Tibial artery (tissue), 4 donors: Measurements from ENCODE around the gene GNPAT.

Experiments
- DNase-seq, 2 donors: peaks; one replicate each; pipeline ENCODE4 v3.0.0-alpha.2; 2019
- H3K27ac ChIP-seq, 2 donors: fragments of 200-600 bp; sonication (generic) in 1 of 2; 1 replicate in 1 of 2; 2 replicates in 1 of 2; pipeline ENCODE4 v1.5.1; 2018 to 2019; ENCODE audit warnings: mild to moderate bottlenecking in 1 of 2
- H3K27me3 ChIP-seq, 2 donors: fragments of 200-600 bp; sonication (generic) in 1 of 2; one replicate each; pipeline versions ENCODE4 v1.5.1 to v1.6.0; 2016 to 2019
- H3K36me3 ChIP-seq, 3 donors: fragments of 200-600 bp; sonication (generic) in 2 of 3; one replicate each; pipeline ENCODE4 v1.5.1; 2016 to 2019; ENCODE audit warnings: mild to moderate bottlenecking in 2 of 3
- H3K4me1 ChIP-seq, 4 donors: fragments of 200-600 bp; sonication (generic) in 2 of 4; 1 replicate in 3 of 4; 2 replicates in 1 of 4; pipeline ENCODE4 v1.5.1; 2016 to 2019
- H3K4me3 ChIP-seq, 2 donors: fragments of 200-600 bp; sonication (generic) in 1 of 2; 1 replicate in 1 of 2; 2 replicates in 1 of 2; pipeline ENCODE4 v1.5.1; 2018 to 2019; ENCODE audit warnings: mild to moderate bottlenecking in 2 of 2
- H3K9me3 ChIP-seq, 3 donors: fragments of 200-600 bp; sonication (generic) in 1 of 3; one replicate each; pipeline ENCODE4 v1.5.1; 2016 to 2019
- CTCF ChIP-seq, 2 experiments: fragments of 200-600 bp in 1 of 2; fragments of 450-650 bp in 1 of 2; IDR thresholded peaks; one replicate each; pipeline ENCODE4 v1.5.1; 2017 to 2019; ENCODE audit warnings: antibody characterized with exemption in 2 of 2, mild to moderate bottlenecking in 1 of 2, moderate library complexity in 1 of 2
- intact Hi-C: fragments of 100-400 bp; cut with DNase I; formaldehyde crosslinking; loops from one replicate; pipeline ENCODE4 v1.15.0; 2023; ENCODE audit warnings: low total_unique reads

GNPAT gene

GRCh38 chr1:231248778-231249177 is 7.8 kb downstream of the GNPAT start:
- DNase-seq = no peak
- Histone ChIP-seq H3K27ac (no peak overlapping the region), H3K27me3 (no peaks in the 10 kb centered on the region), H3K9me3 (no peaks in the 10 kb centered on the region), H3K36me3 (peaks cover 10 to 26% (median 19%) of the 10 kb centered on the region in 3 donors), H3K4me3 (no peak overlapping the region), H3K4me1 (peaks cover 0 to 16% (median 5%) of the 10 kb centered on the region in 4 donors)
- intact Hi-C loops = no loop called here
- no peak for TF ChIP-seq CTCF (IDR thresholded peaks at IDR 0.05)

GRCh38 chr1:231252336-231252735 is 11.3 kb downstream of the GNPAT start:
- H3K36me3 ChIP-seq = peaks cover 21 to 59% (median 36%) of the 10 kb centered on the region in 3 donors
- no peaks in the 10 kb centered on the region for H3K9me3 ChIP-seq
- DNase-seq = no peak
- no peaks in the 10 kb centered on the region for H3K4me1 ChIP-seq
- no peak overlapping the region for H3K27ac ChIP-seq
- intact Hi-C loops = no loop called here
- no peak overlapping the region for H3K4me3 ChIP-seq
- no peaks in the 10 kb centered on the region for H3K27me3 ChIP-seq
- no peak for TF ChIP-seq CTCF (IDR thresholded peaks at IDR 0.05)

- H3K36me3 ChIP-seq = peaks cover 50 to 89% (median 73%) of the 10 kb centered on the region in 3 donors
- no peaks in the 10 kb centered on the region for H3K4me1 ChIP-seq
- TF ChIP-seq CTCF (IDR thresholded peaks at IDR 0.05) = no peak
- H3K9me3 ChIP-seq = no peaks in the 10 kb centered on the region
- intact Hi-C loops = no loop called here
- no peaks in the 10 kb centered on the region for H3K27me3 ChIP-seq
- H3K27ac ChIP-seq = no peak overlapping the region
- H3K4me3 ChIP-seq = no peak overlapping the region
- no peak for DNase-seq
These were observed 19.3 kb downstream of the GNPAT start for GRCh38 chr1:231260351-231260750.

- DNase-seq = no peak
- H3K4me3 ChIP-seq = no peak overlapping the region
- H3K36me3 ChIP-seq = peaks cover 67 to 94% (median 88%) of the 10 kb centered on the region in 3 donors
- no peaks in the 10 kb centered on the region for H3K9me3 ChIP-seq
- H3K4me1 ChIP-seq = no peaks in the 10 kb centered on the region
- intact Hi-C loops = no loop called here
- no peaks in the 10 kb centered on the region for H3K27me3 ChIP-seq
- no peak overlapping the region for H3K27ac ChIP-seq
- TF ChIP-seq CTCF (IDR thresholded peaks at IDR 0.05) = no peak
These were observed 23.6 kb downstream of the GNPAT start for GRCh38 chr1:231264642-231265041.

- intact Hi-C loops = no loop called here
- no peak for TF ChIP-seq CTCF (IDR thresholded peaks at IDR 0.05)
- no peaks in the 10 kb centered on the region for H3K4me1 ChIP-seq
- no peaks in the 10 kb centered on the region for H3K27me3 ChIP-seq
- no peak overlapping the region for H3K27ac ChIP-seq
- H3K9me3 ChIP-seq = no peaks in the 10 kb centered on the region
- no peak for DNase-seq
- peaks cover 67 to 94% (median 87%) of the 10 kb centered on the region in 3 donors for H3K36me3 ChIP-seq
- H3K4me3 ChIP-seq = no peak overlapping the region
These were observed 24.4 kb downstream of the GNPAT start for GRCh38 chr1:231265379-231265778.

GRCh38 chr1:231266811-231267322 is 25.9 kb downstream of the GNPAT start:
- Histone ChIP-seq H3K9me3 (no peaks in the 10 kb centered on the region), H3K27ac (no peak overlapping the region), H3K4me3 (no peak overlapping the region), H3K27me3 (no peaks in the 10 kb centered on the region), H3K36me3 (peaks cover 56 to 94% (median 78%) of the 10 kb centered on the region in 3 donors), H3K4me1 (no peaks in the 10 kb centered on the region)
- intact Hi-C loops = no loop called here
- DNase-seq = no peak
- TF ChIP-seq CTCF (IDR thresholded peaks at IDR 0.05) = no peak
